ENCODE data around the gene PSMD4.

Gene PSMD4

GRCh38 chr1:151242442-151242841 is 12.1 kb upstream of the PSMD4 start:
- TF ChIP-seq TAF1 (IDR thresholded peaks at IDR 0.05; ENCODE audit: low read depth) (no peak), YY1 (IDR thresholded peaks at IDR 0.05; ENCODE audit: low read depth) (no peak), FOXM1 (IDR thresholded peaks at IDR 0.05; ENCODE audit: borderline replicate concordance, low read depth) (no peak), MAX (IDR thresholded peaks at IDR 0.05) (no peak), NFIC (IDR thresholded peaks at IDR 0.05) (no peak), EP300 (IDR thresholded peaks at IDR 0.05; ENCODE audit: borderline replicate concordance) (no peak), CREB1 (IDR thresholded peaks at IDR 0.05; ENCODE audit: low read depth) (no peak)
- TF ChIP-seq, protein P1, sequence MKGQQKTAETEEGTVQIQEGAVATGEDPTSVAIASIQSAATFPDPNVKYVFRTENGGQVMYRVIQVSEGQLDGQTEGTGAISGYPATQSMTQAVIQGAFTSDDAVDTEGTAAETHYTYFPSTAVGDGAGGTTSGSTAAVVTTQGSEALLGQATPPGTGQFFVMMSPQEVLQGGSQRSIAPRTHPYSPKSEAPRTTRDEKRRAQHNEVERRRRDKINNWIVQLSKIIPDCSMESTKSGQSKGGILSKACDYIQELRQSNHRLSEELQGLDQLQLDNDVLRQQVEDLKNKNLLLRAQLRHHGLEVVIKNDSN (IDR thresholded peaks at IDR 0.05) = no peak

GRCh38 chr1:151243683-151244216 is 10.8 kb upstream of the PSMD4 start:
- TF ChIP-seq NFIC (IDR thresholded peaks at IDR 0.05) (no peak), RAD21 (IDR thresholded peaks at IDR 0.05; ENCODE audit: low read depth) (no peak), FOXM1 (IDR thresholded peaks at IDR 0.05; ENCODE audit: borderline replicate concordance, low read depth) (no peak), EGR1 (IDR thresholded peaks at IDR 0.05) (no peak), EP300 (IDR thresholded peaks at IDR 0.05; ENCODE audit: borderline replicate concordance) (no peak), YY1 (IDR thresholded peaks at IDR 0.05; ENCODE audit: low read depth) (no peak), TCF12 (IDR thresholded peaks at IDR 0.05; ENCODE audit: low read depth) (no peak)

DNA sequence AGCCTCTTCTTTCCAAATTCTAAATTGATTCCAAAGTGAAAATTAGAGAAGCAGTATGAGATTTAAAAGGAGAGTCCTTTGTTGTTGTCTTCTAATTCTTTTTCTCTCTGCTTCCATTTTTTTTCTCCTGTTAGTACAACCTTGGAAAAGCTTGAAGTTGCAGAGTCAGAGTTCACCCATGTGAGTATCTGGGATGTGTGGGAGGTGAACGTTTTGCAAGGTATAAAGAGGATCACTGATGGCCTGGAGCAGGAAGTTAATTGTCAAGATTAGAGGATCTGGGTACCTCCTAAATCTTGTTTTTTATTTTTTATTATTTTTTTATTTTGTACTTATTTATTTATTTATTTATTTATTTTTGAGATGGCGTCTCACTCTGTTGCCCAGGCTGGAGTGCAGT is 7.7 kb upstream of the PSMD4 start:
- TF ChIP-seq, protein P1 (IDR thresholded peaks at IDR 0.05) = no peak
- no peak for TF ChIP-seq YY1 (IDR thresholded peaks at IDR 0.05; ENCODE audit: low read depth)
- TF ChIP-seq MAX (IDR thresholded peaks at IDR 0.05) = no peak
- no peak for TF ChIP-seq CEBPB (IDR thresholded peaks at IDR 0.05)
- no peak for TF ChIP-seq TEAD4 (IDR thresholded peaks at IDR 0.05)
- TF ChIP-seq TAF1 (IDR thresholded peaks at IDR 0.05; ENCODE audit: low read depth) = no peak

DNA sequence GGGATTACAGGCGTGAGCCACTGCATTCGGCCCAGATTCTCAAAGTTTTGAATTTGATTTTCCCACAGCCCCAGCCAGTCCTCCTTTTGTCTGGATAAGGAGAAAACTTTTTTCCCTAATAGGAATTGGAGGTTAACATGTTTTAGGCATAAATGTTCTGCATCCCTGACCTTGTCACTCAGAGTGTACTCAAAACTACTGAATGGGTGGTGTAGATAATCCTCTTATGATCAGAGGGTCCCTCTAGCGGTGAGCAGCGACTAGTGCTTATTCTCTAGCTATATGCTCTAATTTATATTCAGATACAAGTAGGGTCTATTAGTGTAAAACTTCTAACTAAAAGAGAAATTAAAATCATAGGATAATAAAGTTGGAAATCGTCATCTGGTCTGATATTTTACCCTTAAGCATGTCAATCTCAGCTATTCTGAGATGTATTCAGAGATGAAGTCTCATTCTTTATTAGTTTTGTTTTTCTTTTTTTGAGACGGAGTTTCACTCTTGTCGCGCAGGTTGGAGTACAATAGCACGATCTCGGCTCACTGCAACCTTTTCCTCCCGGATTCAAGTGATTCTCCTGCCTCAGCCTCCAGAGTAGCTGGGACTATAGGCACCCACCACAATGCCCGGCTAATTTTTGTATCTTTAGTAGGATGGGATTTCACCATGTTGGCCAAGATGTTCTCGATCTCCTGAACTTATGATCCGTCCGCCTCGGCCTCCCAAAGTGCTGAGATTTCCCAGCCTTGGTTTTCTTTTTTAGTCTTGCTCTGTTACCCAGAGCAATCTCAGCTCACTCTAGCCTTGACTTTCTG is 2.7 kb upstream of the PSMD4 start:
- TF ChIP-seq FOXM1 (IDR thresholded peaks at IDR 0.05; ENCODE audit: borderline replicate concordance, low read depth) (no peak), EP300 (IDR thresholded peaks at IDR 0.05; ENCODE audit: borderline replicate concordance) (no peak), RAD21 (IDR thresholded peaks at IDR 0.05; ENCODE audit: low read depth) (peak; percentile 56), NFIC (IDR thresholded peaks at IDR 0.05) (no peak)

- TF ChIP-seq, protein P1 (IDR thresholded peaks at IDR 0.05) = no peak
- TF ChIP-seq MAX (IDR thresholded peaks at IDR 0.05) (no peak), CREB1 (IDR thresholded peaks at IDR 0.05; ENCODE audit: low read depth) (no peak), FOXM1 (IDR thresholded peaks at IDR 0.05; ENCODE audit: borderline replicate concordance, low read depth) (no peak), CEBPB (IDR thresholded peaks at IDR 0.05) (no peak), NFIC (IDR thresholded peaks at IDR 0.05) (no peak), EGR1 (IDR thresholded peaks at IDR 0.05) (no peak), RAD21 (IDR thresholded peaks at IDR 0.05; ENCODE audit: low read depth) (no peak), TEAD4 (IDR thresholded peaks at IDR 0.05) (no peak), ZBTB7A (IDR thresholded peaks at IDR 0.05; ENCODE audit: low read depth) (no peak), TAF1 (IDR thresholded peaks at IDR 0.05; ENCODE audit: low read depth) (no peak), EP300 (IDR thresholded peaks at IDR 0.05; ENCODE audit: borderline replicate concordance) (no peak), YY1 (IDR thresholded peaks at IDR 0.05; ENCODE audit: low read depth) (no peak), TCF12 (IDR thresholded peaks at IDR 0.05; ENCODE audit: low read depth) (no peak)
- TF ChIP-seq, protein P2, sequence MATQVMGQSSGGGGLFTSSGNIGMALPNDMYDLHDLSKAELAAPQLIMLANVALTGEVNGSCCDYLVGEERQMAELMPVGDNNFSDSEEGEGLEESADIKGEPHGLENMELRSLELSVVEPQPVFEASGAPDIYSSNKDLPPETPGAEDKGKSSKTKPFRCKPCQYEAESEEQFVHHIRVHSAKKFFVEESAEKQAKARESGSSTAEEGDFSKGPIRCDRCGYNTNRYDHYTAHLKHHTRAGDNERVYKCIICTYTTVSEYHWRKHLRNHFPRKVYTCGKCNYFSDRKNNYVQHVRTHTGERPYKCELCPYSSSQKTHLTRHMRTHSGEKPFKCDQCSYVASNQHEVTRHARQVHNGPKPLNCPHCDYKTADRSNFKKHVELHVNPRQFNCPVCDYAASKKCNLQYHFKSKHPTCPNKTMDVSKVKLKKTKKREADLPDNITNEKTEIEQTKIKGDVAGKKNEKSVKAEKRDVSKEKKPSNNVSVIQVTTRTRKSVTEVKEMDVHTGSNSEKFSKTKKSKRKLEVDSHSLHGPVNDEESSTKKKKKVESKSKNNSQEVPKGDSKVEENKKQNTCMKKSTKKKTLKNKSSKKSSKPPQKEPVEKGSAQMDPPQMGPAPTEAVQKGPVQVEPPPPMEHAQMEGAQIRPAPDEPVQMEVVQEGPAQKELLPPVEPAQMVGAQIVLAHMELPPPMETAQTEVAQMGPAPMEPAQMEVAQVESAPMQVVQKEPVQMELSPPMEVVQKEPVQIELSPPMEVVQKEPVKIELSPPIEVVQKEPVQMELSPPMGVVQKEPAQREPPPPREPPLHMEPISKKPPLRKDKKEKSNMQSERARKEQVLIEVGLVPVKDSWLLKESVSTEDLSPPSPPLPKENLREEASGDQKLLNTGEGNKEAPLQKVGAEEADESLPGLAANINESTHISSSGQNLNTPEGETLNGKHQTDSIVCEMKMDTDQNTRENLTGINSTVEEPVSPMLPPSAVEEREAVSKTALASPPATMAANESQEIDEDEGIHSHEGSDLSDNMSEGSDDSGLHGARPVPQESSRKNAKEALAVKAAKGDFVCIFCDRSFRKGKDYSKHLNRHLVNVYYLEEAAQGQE (IDR thresholded peaks at IDR 0.05; ENCODE audit: low read depth) = no peak
These were observed 847 bp downstream of the PSMD4 start for GRCh38 chr1:151255381-151255780.

- no peak for TF ChIP-seq NFIC (IDR thresholded peaks at IDR 0.05)
- no peak for TF ChIP-seq ZBTB7A (IDR thresholded peaks at IDR 0.05; ENCODE audit: low read depth)
- TF ChIP-seq TEAD4 (IDR thresholded peaks at IDR 0.05) = no peak
- TF ChIP-seq CEBPB (IDR thresholded peaks at IDR 0.05) = no peak
These were observed 4.8 kb downstream of the PSMD4 start for GRCh38 chr1:151259351-151259750.

All from Ishikawa (cell line).